TTC549 (cell line): ENCODE data around the gene TRANK1.
"Not testable (repeated sequence)": the region's sequence is repeated elsewhere in the genome, so short reads cannot be mapped to it uniquely, and the experiment has no call there.

Experiments
- FAIRE-seq: peaks from 2 replicates; lab custom pipeline; 2012; peaks lifted over from hg19 to GRCh38; lab: Jason Lieb, UNC

The TRANK1 gene

DNA sequence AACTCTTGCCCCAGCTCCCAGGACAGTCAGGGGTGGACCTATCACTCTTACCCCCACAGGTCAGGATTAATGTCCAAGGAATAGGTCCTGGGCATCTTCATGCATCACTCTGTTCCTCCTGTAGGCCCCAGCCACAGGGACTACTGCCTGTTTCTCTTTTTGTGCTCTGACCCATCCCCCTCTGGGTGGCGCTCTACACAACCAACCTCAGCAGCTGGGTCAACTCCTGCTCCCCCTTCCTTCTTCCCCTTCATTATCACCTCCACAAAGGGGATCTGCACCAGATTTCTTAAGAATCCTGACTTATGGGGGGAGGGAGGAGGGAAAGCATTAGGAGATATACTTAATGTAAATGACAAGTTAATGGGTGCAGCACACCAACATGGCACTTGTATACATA lies 12.2 kb upstream of the TRANK1 start:
- FAIRE-seq, result no peak

DNA sequence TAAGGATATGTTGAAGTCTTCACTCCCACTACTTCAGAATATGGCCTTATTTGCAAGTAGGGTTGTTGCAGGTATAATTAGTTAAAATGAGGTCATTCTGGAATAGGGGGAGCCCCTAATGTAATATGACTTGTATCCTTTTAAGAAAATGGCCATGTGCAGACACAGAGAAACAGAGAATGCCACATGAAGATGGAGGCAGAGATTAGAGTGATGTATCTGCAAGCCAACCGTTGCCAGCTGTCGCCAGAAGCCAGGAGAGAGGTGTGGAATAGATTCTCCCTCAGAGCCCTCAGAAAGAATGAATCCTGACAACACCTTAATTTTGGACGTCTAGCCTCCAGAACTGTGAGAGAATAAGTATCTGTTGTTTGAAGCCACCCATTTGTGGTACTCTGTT lies 11.3 kb upstream of the TRANK1 start:
- no peak for FAIRE-seq

DNA sequence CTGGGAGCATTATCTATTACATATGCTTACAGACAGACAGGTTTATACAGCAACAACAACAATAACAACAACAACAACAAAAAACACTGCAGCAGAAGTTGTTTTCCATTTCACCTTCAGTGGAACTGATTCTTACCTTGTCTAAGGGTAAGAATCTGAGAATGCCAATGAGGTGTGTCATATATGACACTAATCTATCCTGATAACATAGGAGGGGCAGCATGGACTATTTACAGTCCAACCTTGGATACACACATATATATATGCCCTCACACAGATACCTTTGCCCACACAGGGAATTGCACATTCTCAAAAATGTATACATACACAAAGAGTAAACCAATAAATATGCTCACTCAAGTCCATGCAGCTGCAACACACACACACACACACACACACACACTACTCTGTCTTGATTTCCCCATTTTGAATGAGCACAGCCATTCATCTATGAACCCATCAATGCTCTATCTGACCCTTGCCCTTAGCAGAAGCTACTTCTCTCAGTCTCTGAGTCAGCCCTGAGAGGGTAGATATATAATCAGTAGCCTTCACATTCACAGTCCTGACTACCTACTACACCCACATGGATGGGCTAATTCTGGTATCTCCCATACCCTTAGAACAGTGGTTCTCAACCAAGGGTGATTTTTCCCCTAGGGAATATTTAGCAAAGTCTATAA lies 9.7 kb upstream of the TRANK1 start:
- FAIRE-seq, result no peak

DNA sequence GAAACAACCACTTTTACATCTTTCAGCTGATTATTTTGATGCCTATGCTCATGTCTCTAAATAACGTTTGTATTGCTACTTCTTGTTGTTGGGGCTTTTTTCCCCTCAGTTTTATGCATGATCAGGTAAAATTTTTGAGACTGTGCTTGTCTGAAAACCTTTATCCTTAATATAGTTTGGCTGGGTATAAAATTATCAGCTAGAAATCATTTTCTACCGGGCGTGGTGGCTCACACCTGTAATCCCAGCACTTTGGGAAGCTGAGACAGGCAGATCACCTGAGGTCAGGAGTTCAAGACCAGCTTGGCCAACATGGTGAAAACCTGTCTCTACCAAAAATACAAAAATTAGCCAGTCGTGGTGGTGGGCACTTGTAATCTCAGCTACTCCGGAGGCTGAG lies 3.0 kb upstream of the TRANK1 start:
- not testable (repeated sequence) for FAIRE-seq

DNA sequence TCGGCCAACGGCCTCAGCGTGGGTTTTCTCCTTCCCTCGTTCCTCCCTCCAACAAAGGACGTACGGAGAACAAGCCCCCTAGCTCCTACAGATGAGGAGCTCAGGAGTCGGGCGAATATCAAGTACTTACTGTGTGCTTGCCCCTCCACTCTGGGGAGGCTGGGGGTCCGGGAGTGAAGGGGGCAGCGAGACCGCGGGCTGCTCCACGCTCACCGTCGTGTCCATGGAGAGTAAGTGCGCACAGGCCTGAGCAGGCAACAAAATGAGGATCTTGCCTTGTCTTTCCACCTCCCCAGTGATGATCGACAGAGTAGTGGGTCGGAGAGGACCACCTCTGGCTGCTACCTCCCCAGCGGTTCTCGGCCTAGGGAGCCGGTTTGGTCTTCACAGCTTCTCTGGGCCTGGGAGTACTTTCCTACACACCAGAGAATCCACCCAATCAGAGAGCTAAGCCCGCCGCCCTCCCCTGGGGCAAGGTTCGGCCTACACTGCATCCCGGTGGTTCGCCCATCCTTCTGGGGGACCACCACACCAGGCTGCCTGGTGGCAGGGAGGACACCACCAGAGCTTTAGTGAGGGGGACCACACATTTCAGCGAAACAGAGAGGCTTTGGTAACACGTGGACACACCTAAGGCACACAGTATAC lies 603 bp upstream of the TRANK1 start:
- no peak for FAIRE-seq

DNA sequence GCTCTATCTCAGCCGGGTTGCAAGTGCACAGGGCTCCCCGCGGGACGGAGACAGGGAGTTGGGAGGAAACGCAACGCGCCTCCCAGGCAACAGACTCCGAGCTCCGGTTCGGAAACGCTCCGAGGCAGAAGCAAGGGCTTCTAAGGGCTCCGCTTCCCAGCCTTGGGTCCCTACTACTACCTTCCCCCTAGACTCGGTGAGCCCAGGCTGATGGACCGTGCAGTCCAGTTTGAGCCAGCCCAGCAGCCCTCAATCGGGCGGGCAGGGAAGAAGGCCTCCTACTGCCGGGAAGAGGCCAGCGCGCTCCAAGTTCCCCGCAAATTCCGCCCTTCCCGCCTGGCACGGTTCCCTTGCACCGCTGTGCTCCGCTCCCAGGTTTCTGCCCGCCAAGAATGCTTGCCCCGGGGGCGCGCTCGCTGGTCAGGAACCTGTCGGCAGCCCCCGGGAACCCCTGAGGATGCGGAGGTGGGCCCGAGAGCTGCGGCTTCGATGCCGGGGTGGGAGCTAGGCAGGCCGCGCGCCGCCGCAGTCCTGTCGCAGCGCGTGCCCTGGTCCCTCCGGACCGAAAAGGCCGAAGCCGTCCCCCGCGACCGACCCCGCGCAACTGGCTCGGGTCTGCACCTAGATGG lies 728 bp downstream of the TRANK1 start:
- FAIRE-seq, result no peak

DNA sequence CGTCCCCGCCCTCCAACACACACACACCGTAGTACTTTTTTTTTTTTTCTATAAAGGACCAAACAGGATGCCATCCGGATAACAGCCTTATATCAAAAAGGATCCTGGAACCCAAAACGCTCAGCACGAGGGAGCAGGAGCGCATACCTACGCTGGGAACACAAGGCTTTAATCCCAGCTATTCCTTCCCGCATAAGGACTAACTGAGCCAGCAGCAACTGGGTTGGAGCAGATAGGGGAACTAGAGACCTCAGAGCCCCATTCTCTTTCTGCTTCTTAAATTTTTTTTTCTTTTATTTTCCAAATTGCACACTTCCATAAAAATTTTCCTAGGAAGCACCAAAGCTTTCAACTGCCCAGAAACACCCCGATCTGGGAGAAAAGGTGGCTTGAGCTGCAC lies 1.3 kb downstream of the TRANK1 start:
- FAIRE-seq, result no peak

DNA sequence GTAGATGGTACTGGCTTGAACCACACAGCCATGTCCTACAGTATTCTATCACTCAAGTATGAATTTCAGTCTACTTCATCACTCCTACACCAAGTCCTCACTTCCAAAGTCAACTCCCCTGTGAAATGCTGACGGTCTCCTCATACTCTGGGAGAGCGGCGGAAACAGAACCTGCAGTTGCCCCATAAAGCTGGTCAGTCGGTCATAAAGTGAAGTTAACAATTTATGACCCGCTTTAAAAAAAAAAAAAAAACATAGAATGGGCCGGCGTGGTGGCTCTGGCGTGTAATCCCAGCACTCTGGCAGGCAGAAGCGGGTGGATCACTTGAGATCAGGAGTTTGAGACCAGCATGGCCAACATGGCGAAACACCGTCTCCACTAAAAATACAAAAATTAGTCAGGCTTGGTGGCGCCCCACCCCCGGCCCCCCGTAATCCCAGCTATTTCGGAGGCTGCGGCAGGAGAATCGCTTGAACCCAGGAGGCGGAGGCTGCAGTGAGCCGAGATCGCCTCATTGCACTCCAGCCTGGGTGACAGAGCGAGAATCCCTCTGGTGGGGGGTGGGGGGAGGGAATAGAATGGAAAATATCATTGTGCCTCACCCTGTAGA lies 2.1 kb downstream of the TRANK1 start:
- no peak for FAIRE-seq

DNA sequence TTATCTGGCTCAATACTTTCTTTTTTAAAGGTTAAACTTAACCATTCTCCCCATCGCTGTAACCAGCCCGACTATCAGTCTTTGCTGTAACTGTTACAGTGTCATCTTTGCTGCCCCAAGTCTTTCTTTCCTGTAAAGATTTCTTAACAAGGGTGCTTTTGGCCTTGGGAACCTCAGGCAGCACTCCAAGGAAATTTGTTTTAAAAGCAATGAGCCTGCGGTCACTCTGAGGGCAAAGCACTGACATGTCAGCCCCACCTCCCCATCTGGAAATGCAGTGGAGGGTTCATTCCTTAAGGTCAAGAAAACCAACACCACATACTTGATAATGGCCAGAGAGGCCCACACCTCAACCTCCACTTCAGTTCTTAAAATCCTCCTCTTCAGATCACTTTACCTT lies 3.2 kb downstream of the TRANK1 start:
- no peak for FAIRE-seq

DNA sequence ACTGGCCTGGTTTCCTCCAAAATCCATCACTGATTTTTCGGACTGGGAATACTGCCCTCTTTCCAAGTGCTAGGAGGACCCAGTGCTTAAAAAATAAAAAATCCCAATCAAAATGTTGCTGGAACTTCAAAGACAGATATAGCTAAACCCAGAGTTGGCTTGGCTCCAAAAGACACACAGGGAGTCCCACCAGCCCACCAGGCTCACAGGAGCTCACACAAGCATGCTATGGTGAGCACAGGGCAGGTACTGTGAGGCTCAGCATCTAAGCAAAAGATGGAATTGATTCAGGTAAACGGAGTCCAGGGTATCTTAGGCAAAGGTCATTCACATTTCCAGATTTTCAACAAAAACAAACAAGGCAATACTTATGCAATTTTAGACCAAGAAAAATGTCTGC lies 3.7 kb downstream of the TRANK1 start:
- no peak for FAIRE-seq

DNA sequence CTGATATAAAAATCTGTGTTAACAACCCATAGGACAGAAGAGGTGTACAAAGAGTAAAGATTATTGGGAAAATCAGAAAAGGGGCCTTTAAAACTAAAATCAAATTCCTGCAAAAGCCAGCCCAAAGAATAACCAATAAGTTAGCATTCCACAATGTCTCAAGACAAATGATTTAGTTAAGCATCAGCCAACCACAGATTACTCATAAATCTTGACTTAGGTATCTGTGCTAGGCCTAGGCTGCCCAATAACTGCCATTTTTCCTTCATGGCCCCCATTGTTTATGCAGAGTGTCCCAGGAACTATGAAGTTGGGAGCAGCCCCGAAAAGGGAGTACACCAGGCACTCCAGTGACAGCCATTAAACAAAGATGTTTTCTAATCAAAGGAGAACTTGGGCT lies 7.4 kb downstream of the TRANK1 start:
- no peak for FAIRE-seq

DNA sequence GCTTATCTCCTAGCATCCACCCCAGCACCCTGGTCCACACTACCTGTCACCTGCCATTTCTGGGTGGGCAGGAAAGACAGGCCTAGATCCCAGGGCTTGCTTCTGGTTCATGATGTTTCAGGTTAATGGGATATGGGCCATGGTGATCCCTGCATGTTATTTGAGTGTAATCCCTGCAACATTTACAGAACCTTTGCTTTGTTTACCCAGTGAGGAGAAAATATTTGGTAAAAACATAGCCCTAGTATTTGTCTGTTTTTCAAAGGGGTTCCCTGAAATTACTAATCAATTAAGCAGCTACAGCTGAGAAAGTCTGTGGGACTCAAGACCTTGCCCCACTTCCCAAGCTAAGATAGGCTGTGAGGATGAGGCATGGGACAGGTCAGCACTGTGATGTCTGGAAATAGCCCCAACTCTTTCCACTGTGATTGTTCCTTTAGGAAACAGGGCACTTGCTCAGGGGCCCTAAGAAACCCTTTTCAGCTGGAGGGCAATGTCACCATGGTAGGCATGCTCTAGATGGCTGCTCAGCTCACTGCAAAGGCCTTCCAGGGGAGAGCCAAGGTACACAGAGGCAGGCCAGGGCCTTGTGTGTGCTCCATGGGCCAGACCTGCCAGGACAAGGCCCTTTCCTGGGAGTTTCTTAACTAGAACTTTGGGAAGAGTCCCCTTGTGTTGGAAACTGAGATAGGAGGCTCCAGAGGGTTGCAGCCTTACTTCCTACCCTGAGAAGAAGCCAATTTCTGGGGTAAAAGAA lies 11.1 kb downstream of the TRANK1 start:
- FAIRE-seq, result no peak

DNA sequence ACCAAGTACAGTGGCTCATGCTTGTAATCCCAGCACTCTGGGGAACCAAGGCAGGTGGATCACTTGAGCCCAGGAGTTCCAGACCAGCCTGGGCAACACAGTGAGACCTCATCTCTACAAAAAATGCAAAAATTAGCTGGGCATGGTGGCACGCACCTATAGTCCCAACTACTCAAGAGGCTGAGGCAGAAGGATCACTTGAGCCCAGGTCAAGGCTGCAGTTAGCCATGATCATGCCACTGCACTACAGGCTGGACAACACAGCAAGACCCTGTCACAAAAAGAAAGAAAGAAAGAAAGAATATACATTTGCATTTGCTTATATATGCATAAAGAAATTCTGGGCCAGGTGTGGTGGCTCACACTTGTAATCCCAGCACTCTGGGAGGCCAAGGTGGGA lies 13.4 kb downstream of the TRANK1 start:
- not testable (repeated sequence) for FAIRE-seq

DNA sequence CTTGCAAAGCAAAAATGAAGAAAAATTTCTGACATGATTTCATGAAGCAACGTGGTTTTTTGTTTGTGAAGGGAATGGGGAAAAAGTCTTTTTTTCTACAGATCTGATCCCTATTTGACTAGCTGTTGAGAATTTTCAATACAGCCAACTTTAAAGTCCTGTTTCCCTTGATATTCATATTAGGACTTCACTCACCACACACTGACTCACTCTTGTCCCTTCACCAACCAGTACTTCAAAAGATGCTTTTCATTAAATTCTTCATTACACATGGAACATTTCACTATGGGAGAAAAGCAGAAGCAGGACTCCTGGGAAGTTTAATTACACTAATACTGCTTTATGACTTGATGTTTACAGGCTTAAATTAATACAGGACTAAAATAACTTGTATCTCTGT lies 16.6 kb downstream of the TRANK1 start:
- no peak for FAIRE-seq

DNA sequence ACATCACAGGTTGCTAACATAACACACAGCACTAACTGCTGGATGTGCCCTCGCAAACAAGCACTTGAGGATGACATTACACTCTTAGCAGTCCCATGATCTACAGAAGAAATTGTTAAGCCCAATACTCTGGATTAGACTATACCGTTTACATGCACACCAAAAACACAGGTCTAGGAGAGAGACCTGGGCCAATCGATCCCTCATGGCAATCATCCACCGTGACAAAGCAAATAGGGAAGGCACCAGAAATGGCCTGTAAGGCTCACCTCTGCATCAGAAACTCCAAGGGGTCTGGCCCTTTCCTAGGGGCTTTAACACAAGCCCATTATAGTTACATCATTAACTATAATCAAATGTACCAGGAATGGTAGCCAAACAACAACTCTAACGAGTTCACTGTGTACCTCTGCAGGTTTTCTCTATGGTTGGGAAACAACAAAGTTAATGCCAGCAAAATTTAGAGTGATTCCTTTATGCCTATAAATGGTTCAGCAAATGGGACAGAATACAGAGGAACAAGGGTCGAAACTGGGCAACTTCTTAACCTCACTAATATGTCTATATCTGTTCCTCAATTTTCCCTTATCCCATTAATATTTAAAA lies 18.5 kb downstream of the TRANK1 start:
- FAIRE-seq, result no peak

DNA sequence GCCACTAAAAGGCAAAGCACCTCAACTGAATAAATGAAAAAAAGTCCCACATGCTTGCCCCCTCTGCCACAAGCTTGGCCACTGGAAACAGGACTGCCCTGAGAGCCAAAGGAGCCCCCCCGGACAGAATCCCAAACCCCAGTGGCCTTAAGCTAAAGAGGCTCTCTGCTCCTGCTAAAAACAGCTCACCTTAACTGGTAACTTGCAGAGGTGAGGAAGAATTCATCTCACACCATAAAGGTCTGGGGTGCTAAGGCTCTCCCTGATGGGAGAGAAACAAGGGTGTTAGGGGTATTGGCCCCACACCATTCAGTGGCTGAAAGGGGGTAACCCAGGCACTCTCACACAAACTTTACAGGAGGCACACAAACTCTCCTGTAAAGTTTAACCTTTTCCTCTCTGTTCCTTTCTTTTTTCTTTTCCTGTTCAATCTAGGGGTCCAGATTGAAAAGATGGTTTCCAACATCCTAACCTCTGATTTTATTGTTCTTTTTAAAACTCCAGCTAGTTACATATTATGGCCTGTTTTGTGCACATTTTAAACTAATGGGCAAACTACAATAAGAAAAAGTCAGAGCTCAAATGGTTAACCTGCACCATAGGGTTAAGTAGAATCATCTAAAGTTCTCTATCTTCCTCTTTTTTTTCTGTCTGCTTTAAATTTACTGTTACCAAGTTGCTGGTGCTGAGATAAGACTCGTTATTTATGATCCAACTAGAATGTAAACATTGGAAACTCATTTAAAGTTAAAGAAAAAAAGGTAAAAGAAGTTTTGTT lies 19.9 kb downstream of the TRANK1 start:
- no peak for FAIRE-seq

DNA sequence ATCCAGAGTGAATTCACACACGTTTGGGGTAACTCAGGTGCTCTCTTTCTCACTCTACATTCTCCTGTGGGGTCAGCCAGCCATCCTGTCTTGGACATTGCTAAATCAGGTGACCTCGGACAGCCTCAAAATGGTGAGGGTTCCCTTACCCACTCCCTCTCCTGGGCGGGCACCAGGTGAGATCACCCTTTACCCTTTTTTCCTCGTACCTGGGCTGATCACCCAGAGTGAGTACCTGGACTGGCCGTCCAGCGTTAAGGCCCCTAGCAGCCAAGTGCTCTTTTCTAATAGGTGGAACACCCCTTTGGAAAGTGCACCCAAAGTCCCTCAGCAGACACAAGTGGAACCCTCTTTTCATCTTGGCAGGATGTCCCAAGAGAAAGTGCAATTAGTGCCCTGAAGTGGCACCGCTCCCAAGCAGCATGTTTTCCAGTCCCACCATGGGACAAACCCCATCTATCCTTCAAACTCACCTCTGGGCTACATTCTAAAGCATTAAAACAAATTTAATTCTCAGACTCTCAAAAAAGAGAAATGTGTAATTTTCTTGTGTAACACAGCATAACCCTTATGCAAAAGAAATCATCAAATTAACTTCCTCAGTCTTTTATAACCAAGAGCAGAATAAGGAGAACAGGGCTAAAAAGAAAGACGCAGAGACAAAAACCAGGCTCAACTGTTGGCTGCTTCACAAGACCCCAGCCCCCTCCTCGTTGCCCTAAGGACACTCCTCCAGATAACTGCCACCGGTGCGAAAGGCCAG lies 20.7 kb downstream of the TRANK1 start:
- no peak for FAIRE-seq

DNA sequence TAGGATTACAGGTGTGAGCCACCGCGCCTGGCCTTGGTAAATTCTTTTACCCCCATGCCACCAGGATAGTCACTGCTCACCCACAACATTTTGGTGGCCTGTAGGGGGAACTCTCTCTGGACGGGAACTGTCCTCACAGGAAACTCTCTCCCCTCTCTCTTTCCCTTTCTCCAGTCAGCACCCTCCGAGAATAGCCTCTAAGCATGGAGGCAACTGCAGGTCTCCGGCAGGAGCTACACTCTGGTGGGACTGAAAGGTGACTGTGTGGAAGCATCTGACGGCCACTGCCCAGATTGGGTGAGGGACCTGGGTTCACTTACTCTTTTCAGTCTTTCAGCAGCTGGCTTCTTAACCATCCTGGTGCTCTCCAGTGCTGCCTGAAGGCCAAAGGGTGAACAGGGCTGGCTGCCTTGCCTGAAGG lies 21.3 kb downstream of the TRANK1 start:
- no peak for FAIRE-seq

DNA sequence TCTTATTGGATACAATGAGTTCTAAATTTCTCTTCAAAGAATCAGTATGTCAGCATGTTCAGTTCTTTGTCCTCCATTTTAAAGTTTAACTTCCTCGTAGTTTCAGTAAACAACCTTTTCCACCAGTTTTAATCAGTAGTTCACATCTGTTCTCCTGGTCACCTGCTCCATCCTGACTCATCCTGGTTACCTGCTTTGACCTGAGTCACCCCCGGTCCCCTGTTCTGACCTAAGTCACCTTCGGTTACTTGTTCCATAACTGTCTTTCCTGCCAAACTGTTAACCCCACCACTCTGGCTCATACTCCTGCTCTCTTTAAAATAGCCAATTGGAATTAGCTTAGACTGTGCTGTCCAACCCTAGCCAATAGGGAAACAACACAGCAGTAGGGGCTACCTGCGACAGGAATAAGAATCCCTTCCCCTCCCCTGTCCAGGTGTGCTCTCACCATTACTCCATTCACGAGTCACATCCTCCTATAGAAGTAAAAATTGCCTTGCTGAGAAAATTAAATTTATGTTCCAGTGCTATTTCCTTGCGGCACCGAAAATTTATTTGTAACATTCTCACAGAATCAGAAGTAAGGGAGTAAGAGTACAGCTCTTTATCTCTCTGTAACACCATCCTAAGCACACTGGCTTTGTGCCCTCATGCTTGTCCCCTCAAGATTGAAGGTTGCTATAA lies 23.8 kb downstream of the TRANK1 start:
- no peak for FAIRE-seq
